Fibroblast of pulmonary artery (primary cell): ENCODE results near the gene CUX1.
"Not testable (repeated sequence)": the region's sequence is repeated elsewhere in the genome, so short reads cannot be mapped to it uniquely, and the experiment has no call there.

Experiments
- DNase-seq: peaks from one replicate; pipeline ENCODE4 v3.0.0-alpha.2; 2010; ENCODE audit warnings: low read depth
- H3K4me3 ChIP-seq: replicated peaks from 2 replicates; pipeline ENCODE4 v1.5.1; 2011; ENCODE audit warnings: low read depth, mild to moderate bottlenecking, control low read depth, low read length, moderate library complexity
- TF ChIP-seq, protein P1 (sequence below): IDR thresholded peaks from 2 replicates; pipeline ENCODE4 v1.5.1; 2011; ENCODE audit warnings: mild to moderate bottlenecking, control low read depth, low read length, inconsistent platforms; ENCODE audit errors: missing control alignments

Gene CUX1

DNA sequence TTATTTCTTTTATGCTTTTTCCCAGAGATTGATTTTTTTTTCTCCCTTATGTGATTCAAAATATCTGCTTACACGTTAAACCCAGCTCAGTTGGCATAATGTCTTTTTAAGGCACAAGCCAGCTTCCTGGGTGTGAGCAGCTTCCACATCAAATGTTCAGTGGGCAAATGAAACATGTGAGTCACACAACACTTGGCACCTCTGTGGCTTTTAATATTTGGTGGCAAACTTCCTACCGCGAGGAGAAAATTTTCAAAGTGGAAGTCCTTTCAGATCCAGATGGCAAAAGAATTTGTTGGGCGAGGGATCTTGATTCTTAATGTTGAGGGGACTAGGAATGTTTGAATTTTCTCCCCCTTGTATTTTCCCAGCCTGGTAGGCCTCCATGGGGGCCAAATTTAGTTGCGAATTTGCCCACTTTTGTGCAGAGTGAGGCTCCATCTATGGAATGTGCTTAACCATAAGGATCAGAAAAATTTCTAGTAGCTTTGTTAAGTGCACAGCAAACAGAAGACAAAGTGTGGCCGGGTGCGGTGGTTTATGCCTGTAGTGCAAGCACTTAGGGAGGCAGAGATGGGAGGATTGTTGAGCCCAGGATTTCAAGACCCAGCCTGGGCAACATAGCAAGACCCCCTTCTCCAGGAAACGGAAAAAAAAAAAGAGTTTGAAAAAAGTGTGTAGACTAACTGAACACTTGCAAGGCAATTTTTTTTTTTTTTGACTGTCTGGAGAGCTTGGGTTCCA, 31.0 kb downstream of the CUX1 start:
- no peak overlapping the region for H3K4me3 ChIP-seq
- TF ChIP-seq, protein P1, sequence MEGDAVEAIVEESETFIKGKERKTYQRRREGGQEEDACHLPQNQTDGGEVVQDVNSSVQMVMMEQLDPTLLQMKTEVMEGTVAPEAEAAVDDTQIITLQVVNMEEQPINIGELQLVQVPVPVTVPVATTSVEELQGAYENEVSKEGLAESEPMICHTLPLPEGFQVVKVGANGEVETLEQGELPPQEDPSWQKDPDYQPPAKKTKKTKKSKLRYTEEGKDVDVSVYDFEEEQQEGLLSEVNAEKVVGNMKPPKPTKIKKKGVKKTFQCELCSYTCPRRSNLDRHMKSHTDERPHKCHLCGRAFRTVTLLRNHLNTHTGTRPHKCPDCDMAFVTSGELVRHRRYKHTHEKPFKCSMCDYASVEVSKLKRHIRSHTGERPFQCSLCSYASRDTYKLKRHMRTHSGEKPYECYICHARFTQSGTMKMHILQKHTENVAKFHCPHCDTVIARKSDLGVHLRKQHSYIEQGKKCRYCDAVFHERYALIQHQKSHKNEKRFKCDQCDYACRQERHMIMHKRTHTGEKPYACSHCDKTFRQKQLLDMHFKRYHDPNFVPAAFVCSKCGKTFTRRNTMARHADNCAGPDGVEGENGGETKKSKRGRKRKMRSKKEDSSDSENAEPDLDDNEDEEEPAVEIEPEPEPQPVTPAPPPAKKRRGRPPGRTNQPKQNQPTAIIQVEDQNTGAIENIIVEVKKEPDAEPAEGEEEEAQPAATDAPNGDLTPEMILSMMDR: no peak
- DNase-seq: no peak

DNA sequence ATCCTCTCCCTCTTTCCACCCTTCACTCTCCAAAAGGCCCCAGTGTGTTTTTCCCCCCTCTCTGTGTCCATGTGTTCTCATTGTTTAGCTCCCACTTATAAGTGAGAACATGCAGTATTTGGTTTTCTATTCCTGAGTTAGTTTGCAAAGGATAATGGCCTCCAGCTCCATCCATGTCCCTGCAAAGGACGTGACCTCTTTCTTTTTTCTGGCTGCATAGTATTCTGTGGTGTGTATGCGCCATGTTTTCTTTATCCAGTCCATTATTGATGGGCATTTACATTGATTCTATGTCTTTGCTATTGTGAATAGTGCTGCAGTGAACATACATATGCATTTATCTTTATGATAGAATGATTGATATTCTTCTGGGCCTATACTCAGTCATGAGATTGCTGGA, 31.9 kb downstream of the CUX1 start:
- DNase-seq, H3K4me3 ChIP-seq: not testable (repeated sequence)

DNA sequence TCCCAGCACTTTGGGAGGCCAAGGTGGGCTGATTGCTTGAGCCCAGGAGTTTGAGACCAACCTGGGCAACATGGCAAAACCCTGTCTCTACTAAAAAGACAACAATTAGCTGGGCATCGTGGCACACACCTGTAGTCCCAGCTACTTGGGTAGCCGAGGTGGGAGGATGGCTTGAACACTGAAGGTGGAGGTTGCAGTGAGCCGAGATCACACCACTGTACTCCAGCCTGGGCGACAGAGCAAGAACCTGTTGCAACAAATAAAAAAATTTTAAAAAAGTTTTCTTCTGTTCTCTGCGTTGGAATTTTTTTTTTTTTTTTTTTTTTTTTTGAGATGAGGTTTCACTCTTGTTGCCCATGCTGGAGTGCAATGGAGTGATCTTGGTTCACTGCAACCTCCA, 34.9 kb downstream of the CUX1 start:
- H3K4me3 ChIP-seq, DNase-seq: not testable (repeated sequence)

DNA sequence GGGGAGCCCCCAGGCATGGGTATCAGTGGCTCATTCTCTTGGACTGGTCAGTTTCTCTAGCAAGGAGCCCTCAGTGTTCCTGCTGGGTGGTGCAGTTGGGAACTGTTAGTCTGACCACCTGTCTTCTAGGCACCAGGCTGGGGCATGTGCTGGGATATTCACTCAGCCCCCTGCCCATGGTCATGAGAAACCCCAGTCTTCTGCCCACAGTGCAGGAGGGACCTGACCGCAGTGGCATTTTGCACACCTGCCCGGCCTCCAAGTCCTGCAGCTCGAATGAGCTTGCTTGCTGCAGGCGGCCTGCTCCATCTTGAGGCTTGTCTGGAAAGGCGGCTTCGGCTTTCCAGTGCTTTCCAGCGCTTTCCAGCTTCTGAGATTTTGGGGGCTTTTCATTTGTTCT, 36.3 kb downstream of the CUX1 start:
- TF ChIP-seq, protein P1: no peak
- no peak overlapping the region for H3K4me3 ChIP-seq
- no peak for DNase-seq

DNA sequence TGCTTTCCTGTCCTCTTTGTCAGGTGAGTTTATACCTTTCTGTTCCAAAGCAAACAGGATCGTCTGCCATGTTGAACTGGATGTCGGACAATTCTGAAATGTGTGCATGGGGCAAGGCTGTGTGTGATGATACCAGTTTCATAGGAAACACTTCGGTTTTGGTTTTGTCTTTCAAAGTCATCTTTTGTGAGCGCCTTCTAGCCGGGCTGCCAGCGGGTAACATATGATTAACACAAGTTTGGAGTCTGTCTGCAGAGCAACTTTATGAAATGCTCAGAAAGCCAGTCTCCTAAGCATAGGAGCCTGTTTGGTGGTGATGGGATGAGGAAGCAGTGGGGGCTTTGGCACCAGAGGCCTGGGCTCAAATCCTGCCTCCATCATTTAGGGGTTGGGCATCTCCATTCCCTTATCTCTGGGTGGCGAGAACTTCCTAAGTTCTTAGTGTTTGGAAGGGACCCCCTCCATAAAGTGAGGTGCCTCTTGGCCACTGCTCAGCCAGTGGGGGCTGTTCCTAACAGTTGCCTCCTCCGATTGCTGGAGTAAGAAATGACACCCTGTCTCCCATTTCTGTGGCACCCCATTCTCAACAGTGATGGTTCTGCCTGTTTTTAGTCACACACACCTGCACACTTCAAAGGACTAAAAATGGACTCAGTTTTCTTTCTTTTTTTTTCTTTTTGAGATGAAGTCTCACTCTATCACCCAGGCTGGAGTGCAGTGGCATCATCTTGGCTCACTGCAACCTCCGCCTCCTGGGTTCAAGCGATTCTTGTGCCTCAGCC, 36.8 kb downstream of the CUX1 start:
- TF ChIP-seq, protein P1: no peak
- H3K4me3 ChIP-seq: no peak overlapping the region
- DNase-seq: no peak

DNA sequence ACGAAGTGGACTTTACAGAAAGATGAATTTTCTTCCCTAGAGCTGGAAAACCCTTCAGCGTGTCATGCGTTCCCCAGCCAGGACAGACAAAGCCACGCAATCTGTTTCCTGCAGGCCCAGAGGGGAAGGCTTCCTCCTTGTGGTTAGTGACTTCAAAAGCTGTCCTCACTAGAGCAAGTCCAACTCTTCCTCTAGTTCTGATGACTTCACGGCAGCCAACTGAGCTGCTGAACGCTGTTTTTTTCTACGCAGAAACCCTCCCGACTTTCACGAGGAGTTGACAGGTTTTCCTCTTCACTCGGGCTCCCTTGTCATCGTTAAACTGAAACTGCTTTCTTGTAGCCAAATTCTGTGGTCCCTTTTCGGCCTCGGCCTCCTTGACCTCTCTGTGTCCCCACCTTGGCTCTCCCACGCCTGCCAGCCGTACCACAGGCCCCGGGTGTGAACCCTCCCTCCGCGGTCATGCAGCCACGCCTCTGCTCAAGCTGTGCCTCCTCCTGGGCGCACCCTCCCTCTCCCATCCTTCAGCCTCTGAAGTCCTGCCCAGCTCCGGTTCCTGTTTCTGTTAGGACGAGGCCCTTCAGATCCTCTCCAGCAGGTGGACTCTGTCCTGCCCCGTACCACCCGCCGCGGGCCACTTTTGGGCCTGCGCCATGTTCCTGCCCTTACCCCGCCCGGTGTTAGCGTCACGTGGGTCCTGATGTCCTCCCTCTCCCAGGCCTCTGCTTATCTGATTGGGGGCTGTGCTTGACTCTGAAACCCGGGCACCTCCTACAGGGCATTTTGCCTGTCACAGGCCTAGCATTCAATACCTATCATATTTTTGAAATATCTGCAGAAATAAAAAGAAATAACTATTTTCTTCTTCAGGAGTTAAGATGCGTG, 39.3 kb downstream of the CUX1 start:
- H3K4me3 ChIP-seq: peak overlapping the region; percentile 43
- TF ChIP-seq, protein P1: peak; percentile 41
- peak; percentile 86 for DNase-seq

DNA sequence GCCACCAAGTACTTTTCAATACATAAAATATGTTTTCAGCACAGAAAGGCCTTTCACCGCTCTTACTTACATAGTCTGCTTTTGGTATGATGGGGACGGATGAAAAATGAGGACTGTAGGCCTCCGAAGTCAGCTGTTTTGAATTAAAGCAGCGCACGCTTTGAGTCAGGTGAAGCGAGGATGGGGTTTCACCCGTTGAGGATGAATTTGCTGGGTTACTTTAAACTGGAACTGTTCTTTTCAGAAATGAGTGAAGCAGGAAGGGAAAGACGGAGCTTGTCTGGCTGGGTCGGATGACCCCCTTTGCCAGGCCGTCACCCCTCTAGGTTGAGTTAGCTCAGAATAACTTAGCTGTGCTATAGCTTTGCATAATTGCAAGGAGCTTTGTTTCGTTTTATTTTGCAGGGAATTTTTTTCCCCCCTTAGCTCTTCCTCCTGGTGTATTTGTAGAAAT, 40.0 kb downstream of the CUX1 start:
- H3K4me3 ChIP-seq: peak overlapping the region; percentile 43
- DNase-seq: no peak
- TF ChIP-seq, protein P1: no peak
